ENCODE measurements around the gene TYK2. TPM values are rescaled to one million over a fixed set of nuclear protein-coding genes. Genes with fewer than 3 reads are reported as not detected.

TYK2 gene
- total and polyA plus RNA-seq, 9 of the 15 experiments (the other 6 are each of a cell fraction or from before 2014, with no cell fraction given) = 15.0 to 182 (median 85.9) TPM

DNA sequence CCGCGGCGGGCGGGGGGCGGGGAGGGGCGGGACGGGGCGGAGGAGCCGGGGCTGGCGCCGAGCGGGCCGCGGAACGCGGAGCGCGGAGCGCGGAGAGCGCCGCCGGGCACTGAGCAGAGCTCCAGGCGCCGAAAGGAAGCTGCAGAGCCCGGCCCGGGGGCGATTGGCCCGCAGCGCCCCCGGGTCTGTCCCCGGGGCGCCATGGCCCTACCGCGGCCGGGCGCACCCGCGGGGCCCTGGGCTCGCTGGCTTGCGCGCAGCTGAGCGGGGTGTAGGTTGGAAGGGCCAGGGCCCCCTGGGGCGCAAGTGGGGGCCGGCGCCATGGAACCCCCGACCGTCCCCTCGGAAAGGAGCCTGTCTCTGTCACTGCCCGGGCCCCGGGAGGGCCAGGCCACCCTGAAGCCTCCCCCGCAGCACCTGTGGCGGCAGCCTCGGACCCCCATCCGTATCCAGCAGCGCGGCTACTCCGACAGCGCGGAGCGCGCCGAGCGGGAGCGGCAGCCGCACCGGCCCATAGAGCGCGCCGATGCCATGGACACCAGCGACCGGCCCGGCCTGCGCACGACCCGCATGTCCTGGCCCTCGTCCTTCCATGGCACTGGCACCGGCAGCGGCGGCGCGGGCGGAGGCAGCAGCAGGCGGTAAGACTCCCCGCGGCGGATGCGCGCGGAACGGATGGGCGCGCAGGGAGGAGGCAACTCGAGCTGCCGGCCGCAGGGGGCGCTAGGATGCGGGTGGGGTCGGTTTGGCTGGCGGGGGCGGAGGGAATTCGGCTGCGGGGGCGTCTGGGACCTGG lies 40.3 kb upstream of the TYK2 start, which contains the start of gene PDE4A (continued):
- TF ChIP-seq, protein P1, sequence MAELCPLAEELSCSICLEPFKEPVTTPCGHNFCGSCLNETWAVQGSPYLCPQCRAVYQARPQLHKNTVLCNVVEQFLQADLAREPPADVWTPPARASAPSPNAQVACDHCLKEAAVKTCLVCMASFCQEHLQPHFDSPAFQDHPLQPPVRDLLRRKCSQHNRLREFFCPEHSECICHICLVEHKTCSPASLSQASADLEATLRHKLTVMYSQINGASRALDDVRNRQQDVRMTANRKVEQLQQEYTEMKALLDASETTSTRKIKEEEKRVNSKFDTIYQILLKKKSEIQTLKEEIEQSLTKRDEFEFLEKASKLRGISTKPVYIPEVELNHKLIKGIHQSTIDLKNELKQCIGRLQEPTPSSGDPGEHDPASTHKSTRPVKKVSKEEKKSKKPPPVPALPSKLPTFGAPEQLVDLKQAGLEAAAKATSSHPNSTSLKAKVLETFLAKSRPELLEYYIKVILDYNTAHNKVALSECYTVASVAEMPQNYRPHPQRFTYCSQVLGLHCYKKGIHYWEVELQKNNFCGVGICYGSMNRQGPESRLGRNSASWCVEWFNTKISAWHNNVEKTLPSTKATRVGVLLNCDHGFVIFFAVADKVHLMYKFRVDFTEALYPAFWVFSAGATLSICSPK (IDR thresholded peaks at IDR 0.05; ENCODE audit: borderline replicate concordance) = no peak
- peak; percentile 62 for TF ChIP-seq PHF20 (IDR thresholded peaks at IDR 0.05; ENCODE audit: partially characterized antibody)
- TF ChIP-seq HDAC8 (tag; IDR thresholded peaks at IDR 0.05) = no peak
- no peak for TF ChIP-seq LCOR (CRISPR knock-in tag; IDR thresholded peaks at IDR 0.05)
- TF ChIP-seq GATAD2A (IDR thresholded peaks at IDR 0.05) = peak; percentile 90
- TF ChIP-seq PRMT5 (CRISPR knock-in tag; IDR thresholded peaks at IDR 0.05) = no peak
- TF ChIP-seq ZNF57 (CRISPR knock-in tag; IDR thresholded peaks at IDR 0.05) = no peak
- TF ChIP-seq GABPA (tag; conservative IDR thresholded peaks at IDR 0.05; ENCODE audit: low read depth) = no peak
- peak; percentile 16; the same call in 1 of the 2 replicates for TF ChIP-seq ZFX (CRISPR knock-in tag; IDR thresholded peaks at IDR 0.05)
- TF ChIP-seq NFYB (IDR thresholded peaks at IDR 0.05; ENCODE audit: extremely low read depth, insufficient read length) = no peak
- no peak for TF ChIP-seq ZBTB1 (CRISPR knock-in tag; IDR thresholded peaks at IDR 0.05; ENCODE audit: borderline replicate concordance, low read depth)
- no peak for TF ChIP-seq ZNF785 (CRISPR knock-in tag; IDR thresholded peaks at IDR 0.05)
- no peak for TF ChIP-seq ZNF764 (CRISPR knock-in tag; IDR thresholded peaks at IDR 0.05; ENCODE audit: low read depth)
- TF ChIP-seq ZNF609 (CRISPR knock-in tag; IDR thresholded peaks at IDR 0.05; ENCODE audit: borderline replicate concordance) = no peak
- peak; percentile 81 for TF ChIP-seq HNRNPL (IDR thresholded peaks at IDR 0.05; ENCODE audit: low read depth, low read length)
- TF ChIP-seq UBTF (IDR thresholded peaks at IDR 0.05; ENCODE audit: borderline replicate concordance in 1 of 2, low read depth in 2 of 2, low read length in 2 of 2) = 0 out of 4 replicates have a peak, but pooled peaks have one; percentile 13 to 42
- TF ChIP-seq ZNF282 (CRISPR knock-in tag; IDR thresholded peaks at IDR 0.05) = no peak
- TF ChIP-seq, protein P2, sequence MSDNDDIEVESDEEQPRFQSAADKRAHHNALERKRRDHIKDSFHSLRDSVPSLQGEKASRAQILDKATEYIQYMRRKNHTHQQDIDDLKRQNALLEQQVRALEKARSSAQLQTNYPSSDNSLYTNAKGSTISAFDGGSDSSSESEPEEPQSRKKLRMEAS (CRISPR knock-in tag; IDR thresholded peaks at IDR 0.05) = peak; percentile 78

Data from K562 (cell line).